ENCODE results near the gene DBH. TPM values are rescaled to one million over a fixed set of nuclear protein-coding genes. Genes with fewer than 3 reads are reported as not detected.

Gene DBH
- total RNA-seq, 1 experiment from 2014 or later: not detected

DNA sequence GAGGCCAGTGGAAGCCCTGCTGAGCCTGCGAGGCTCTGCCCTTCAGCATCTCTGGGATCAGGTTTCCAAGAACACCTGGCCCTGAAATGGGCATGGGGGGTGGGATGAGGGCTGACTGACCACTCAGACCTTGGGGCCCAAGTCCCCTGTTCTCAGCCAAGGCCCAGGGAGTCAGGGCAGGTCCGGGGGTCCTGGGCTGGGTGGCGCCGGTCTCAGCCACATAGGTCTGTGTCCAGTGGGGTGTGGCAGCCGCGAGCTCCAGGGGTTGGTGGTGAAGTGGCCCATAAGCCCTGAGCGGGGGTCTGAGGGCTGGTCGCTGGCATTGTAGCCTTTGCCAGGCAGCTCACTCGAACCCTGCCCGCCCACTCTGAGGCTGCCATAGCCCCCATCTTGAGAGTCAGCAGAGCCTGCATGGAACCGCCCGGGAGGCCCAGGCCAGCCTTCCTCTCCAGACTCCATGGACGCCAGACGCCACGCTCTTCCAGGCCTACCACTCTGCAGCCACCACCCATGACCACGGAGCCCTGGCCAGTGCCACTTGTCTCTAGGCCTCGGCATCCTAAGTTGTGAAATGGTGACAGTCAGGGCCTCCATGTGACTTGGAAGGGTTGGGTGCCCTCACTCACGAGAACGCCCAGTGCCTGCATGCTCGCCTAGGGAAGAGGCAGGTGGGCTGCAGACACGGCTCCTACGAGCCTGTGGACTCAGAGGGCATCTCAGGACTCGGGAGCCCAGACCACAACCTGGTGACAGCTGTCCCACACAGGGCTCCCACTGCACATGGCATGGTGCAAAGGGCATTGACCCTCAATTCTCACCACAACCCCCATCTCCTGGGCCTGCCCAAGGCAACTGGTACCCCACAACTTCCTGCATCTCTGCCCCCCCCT is 6.7 kb upstream of the DBH start:
- H3K4me1 Mint-ChIP-seq (ENCODE audit: insufficient read depth, unreplicated experiment): no peaks in the 10 kb centered on the region
- no TSS peak for BruUV-seq (replicated peaks)
- H3K9me3 Mint-ChIP-seq (ENCODE audit: unreplicated experiment): no peaks in the 10 kb centered on the region
- ChIA-PET CTCF (no interaction called here), POLR2A (no interaction called here)
- H3K4me3 Mint-ChIP-seq (ENCODE audit: unreplicated experiment): no peak overlapping the region
- intact Hi-C loops (cut with micrococcal nuclease): no loop called here
- peaks cover 45% of the 10 kb centered on the region for H3K27me3 Mint-ChIP-seq (ENCODE audit: insufficient read depth, unreplicated experiment)
- no peak for TF ChIP-seq CTCF (IDR thresholded peaks at IDR 0.05; ENCODE audit: unreplicated experiment)
- H3K27ac Mint-ChIP-seq (ENCODE audit: low read depth, unreplicated experiment): no peak overlapping the region
- no peak for DNase-seq (ENCODE audit: unreplicated experiment)
- H3K36me3 Mint-ChIP-seq (ENCODE audit: insufficient read depth, unreplicated experiment): no peaks in the 10 kb centered on the region

- peaks cover 40% of the 10 kb centered on the region for H3K27me3 Mint-ChIP-seq (ENCODE audit: insufficient read depth, unreplicated experiment)
Observed at GRCh38 chr9:133631111-133631510, 5.1 kb upstream of the DBH start.

DNA sequence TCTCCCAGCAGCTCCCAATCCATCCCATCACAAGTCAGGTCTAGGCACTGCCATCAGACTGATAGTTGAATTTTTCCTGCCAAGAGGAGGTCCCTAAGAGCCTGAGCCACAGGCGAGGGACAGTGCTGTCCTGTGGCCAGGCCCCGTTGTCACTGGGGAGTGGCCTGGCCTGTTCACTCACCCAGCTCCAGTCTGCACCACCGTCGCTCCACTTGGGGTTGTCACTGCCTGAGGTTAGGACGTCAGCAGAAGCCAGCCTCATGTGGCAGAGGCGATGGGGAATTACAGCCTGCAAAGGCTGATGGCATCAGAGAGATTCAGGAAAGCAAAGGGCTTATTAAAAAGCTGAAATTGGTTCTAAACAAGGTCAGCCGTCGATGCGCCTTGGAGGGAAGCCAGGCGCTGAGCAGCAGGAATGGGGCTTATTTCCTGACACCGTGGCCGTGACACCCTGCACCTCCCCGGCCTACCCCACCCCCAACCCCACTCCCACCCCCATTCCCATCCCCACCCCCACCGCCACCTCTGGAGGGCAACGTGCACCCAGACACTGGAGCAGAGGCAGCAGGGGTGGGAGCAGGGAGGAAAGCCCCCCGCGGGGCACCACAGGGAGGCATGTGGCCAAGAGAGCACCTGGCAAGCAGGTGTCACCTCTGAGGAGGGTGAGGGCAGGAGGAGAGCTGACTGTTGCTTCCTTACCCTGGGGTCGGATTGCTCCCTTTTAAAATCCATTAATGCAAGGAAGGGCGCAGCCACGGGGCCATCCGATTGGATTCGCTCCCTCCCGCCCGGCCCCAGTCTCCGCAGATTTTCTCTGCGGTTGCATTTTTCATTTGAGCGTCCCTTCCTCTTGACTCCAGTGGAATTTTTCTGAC is 3.1 kb upstream of the DBH start:
- intact Hi-C loops (cut with micrococcal nuclease): no loop called here
- Mint-ChIP-seq H3K27ac (ENCODE audit: low read depth, unreplicated experiment) (no peak overlapping the region), H3K4me1 (ENCODE audit: insufficient read depth, unreplicated experiment) (no peaks in the 10 kb centered on the region), H3K27me3 (ENCODE audit: insufficient read depth, unreplicated experiment) (peaks cover 33% of the 10 kb centered on the region), H3K9me3 (ENCODE audit: unreplicated experiment) (no peaks in the 10 kb centered on the region), H3K36me3 (ENCODE audit: insufficient read depth, unreplicated experiment) (no peaks in the 10 kb centered on the region), H3K4me3 (ENCODE audit: unreplicated experiment) (no peak overlapping the region)
- no peak for DNase-seq (ENCODE audit: unreplicated experiment)
- ChIA-PET CTCF (interaction anchor here (0.6 to 0.7 kb wide), 3 partner anchors 35 to 1134 kb away, joined by 3 read pairs; no protein-coding TSS in a partner anchor), POLR2A (no interaction called here)
- no peak for TF ChIP-seq CTCF (IDR thresholded peaks at IDR 0.05; ENCODE audit: unreplicated experiment)
- no TSS peak for BruUV-seq (replicated peaks)

More at GRCh38 chr9:133631111-133631510, 5.1 kb upstream of the DBH start:
- intact Hi-C loops (cut with micrococcal nuclease): no loop called here
- ChIA-PET CTCF (interaction anchor here (0.6 kb wide), 1 partner anchor 464 kb away, joined by 3 read pairs; no protein-coding TSS in a partner anchor), POLR2A (interaction anchor here (0.9 kb wide), 1 partner anchor 27 kb away, joined by 3 read pairs; no protein-coding TSS in a partner anchor)
- DNase-seq (ENCODE audit: unreplicated experiment): no peak
- no peak for TF ChIP-seq CTCF (IDR thresholded peaks at IDR 0.05; ENCODE audit: unreplicated experiment)
- BruUV-seq (replicated peaks): no TSS peak
- Mint-ChIP-seq H3K9me3 (ENCODE audit: unreplicated experiment) (no peaks in the 10 kb centered on the region), H3K4me3 (ENCODE audit: unreplicated experiment) (no peak overlapping the region), H3K27ac (ENCODE audit: low read depth, unreplicated experiment) (no peak overlapping the region), H3K36me3 (ENCODE audit: insufficient read depth, unreplicated experiment) (no peaks in the 10 kb centered on the region), H3K4me1 (ENCODE audit: insufficient read depth, unreplicated experiment) (no peaks in the 10 kb centered on the region)

- no peak overlapping the region for H3K4me3 Mint-ChIP-seq (ENCODE audit: unreplicated experiment)
- intact Hi-C loops (cut with micrococcal nuclease): no loop called here
- BruUV-seq (replicated peaks): no TSS peak
- H3K4me1 Mint-ChIP-seq (ENCODE audit: insufficient read depth, unreplicated experiment): no peaks in the 10 kb centered on the region
- no peaks in the 10 kb centered on the region for H3K36me3 Mint-ChIP-seq (ENCODE audit: insufficient read depth, unreplicated experiment)
- DNase-seq (ENCODE audit: unreplicated experiment): no peak
- H3K9me3 Mint-ChIP-seq (ENCODE audit: unreplicated experiment): no peaks in the 10 kb centered on the region
- no peak for TF ChIP-seq CTCF (IDR thresholded peaks at IDR 0.05; ENCODE audit: unreplicated experiment)
- no peak overlapping the region for H3K27ac Mint-ChIP-seq (ENCODE audit: low read depth, unreplicated experiment)
- CTCF ChIA-PET: interaction anchor here (0.7 to 1.3 kb wide), 2 partner anchors 109 to 1133 kb away, joined by 3 to 4 read pairs; no protein-coding TSS in a partner anchor
- peaks cover 27% of the 10 kb centered on the region for H3K27me3 Mint-ChIP-seq (ENCODE audit: insufficient read depth, unreplicated experiment)
- POLR2A ChIA-PET: no interaction called here
Observed at GRCh38 chr9:133633681-133634080, 2.5 kb upstream of the DBH start.

Measured in MCF 10A (cell line).